Thoracic aorta (tissue), 2 donors: ENCODE data around the gene EXD3. TPM values are rescaled to one million over a fixed set of nuclear protein-coding genes. Genes with fewer than 3 reads are reported as not detected.
"Not testable (repeated sequence)": the region's sequence is repeated elsewhere in the genome, so short reads cannot be mapped to it uniquely, and the experiment has no call there.

ENCODE experiments used
- ATAC-seq: fragments of 150-250 bp; one replicate; pipeline ENCODE4 v1.8.0; 2017; ENCODE audit warnings: low read depth; ENCODE audit not compliant: insufficient number of reproducible peaks, low FRiP score
- DNase-seq: peaks from one replicate; pipeline ENCODE4 v3.0.0-alpha.2; 2020; ENCODE audit warnings: low spot score
- H3K27ac ChIP-seq, 2 donors: fragments of 200-600 bp; sonication (generic); 1 replicate in 1 of 2; 2 replicates in 1 of 2; pipeline ENCODE4 v1.5.1; 2016; ENCODE audit warnings: mild to moderate bottlenecking in 2 of 2, moderate library complexity in 2 of 2
- H3K27me3 ChIP-seq: fragments of 200-600 bp; sonication (generic); replicated peaks from 2 replicates; pipeline ENCODE4 v1.6.0; 2016; ENCODE audit warnings: mild to moderate bottlenecking; ENCODE audit not compliant: insufficient read depth
- H3K36me3 ChIP-seq: fragments of 200-600 bp; sonication (generic); one replicate; pipeline ENCODE4 v1.5.1; 2016
- H3K4me1 ChIP-seq, 2 donors: fragments of 200-600 bp; sonication (generic); 1 replicate in 1 of 2; 2 replicates in 1 of 2; pipeline versions ENCODE4 v1.5.1 to v1.6.0; 2016; ENCODE audit warnings: low read depth in 2 of 2, mild to moderate bottlenecking in 1 of 2; ENCODE audit not compliant: control insufficient read depth in 1 of 2
- H3K4me3 ChIP-seq: fragments of 200-600 bp; sonication (generic); 2 replicates; pipeline ENCODE4 v1.5.1; 2016; ENCODE audit warnings: mild to moderate bottlenecking
- H3K9me3 ChIP-seq: fragments of 200-600 bp; sonication (generic); 2 replicates; pipeline ENCODE4 v1.5.1; 2016
- total RNA-seq, 2 donors: library from RNA; depleted of rRNA; stranded (reverse); fragments of >200 nt; gene quantifications; one replicate each; pipeline versions ENCODE4 v1.1.0 to v1.2.3, GENCODE V29; 2016
- TF ChIP-seq, protein P1 (sequence below): fragments of 200-600 bp; sonication (generic); IDR thresholded peaks from one replicate; pipeline ENCODE4 v1.5.1; 2019; ENCODE audit warnings: antibody characterized with exemption

Gene EXD3
- total RNA-seq, 2 donors from 2014 or later = 22.7 to 29.4 TPM

DNA sequence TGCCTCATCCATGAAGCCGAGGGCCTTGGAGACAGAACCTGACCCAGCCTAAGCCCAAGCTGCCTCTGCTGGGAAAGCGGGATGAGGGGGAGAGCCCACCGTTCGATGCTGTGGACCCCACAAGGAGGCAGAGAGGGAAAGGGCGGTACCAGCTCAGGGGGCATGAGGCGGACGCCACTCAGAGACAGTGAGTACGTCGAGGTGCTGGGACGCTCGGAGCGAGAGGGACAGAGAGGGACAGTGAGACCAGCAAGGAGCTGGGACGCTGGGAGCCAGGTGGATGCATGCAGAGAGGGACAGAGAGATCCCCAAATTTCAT lies 33.6 kb downstream of the EXD3 start:
- Histone ChIP-seq H3K27ac (no peak overlapping the region), H3K4me1 (no peaks in the 10 kb centered on the region), H3K4me3 (no peak overlapping the region), H3K36me3 (no peaks in the 10 kb centered on the region), H3K27me3 (no peaks in the 10 kb centered on the region), H3K9me3 (no peaks in the 10 kb centered on the region)
- DNase-seq (no peak), ATAC-seq (no peak)
- TF ChIP-seq, protein P1, sequence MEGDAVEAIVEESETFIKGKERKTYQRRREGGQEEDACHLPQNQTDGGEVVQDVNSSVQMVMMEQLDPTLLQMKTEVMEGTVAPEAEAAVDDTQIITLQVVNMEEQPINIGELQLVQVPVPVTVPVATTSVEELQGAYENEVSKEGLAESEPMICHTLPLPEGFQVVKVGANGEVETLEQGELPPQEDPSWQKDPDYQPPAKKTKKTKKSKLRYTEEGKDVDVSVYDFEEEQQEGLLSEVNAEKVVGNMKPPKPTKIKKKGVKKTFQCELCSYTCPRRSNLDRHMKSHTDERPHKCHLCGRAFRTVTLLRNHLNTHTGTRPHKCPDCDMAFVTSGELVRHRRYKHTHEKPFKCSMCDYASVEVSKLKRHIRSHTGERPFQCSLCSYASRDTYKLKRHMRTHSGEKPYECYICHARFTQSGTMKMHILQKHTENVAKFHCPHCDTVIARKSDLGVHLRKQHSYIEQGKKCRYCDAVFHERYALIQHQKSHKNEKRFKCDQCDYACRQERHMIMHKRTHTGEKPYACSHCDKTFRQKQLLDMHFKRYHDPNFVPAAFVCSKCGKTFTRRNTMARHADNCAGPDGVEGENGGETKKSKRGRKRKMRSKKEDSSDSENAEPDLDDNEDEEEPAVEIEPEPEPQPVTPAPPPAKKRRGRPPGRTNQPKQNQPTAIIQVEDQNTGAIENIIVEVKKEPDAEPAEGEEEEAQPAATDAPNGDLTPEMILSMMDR = no peak

DNA sequence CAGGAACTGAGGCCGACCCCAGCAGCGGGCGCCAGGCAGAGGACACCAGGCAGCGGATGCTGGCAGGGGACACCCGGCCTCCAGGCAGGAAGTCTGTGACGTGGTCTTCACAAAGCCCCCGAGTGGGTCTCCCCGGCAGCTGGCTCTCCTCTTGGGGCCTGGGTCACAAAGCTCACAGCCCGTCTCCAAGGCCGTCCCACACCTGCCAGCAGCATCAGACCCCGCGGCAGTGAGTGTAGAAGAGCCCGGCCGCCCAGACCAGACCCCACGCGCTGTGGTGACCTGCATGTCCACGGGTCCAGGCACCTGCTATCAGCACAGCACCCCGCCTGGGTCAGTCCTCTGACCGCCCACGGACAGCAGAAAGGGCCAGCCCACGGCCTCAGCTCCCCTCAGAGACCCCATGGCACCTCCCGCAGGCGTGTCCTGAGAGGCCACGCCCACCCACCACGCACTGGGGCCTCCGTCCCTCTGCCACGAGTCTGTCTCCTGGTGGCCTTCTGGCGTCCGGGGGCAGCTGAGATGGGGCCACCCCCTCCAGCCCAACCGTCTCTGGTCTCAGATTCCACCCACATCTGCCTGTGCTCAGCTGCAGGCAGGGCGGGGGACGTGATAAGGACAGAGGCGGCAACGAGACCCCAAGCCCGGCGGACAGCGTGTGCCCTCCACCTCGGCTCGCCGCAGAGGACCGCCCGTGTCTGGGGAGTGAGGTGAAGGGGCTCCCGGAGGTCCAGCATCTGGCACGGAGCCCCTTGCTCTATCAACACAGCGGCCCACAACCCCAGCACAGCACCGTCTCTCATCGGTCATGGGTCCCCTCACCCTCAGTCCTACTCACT lies 34.2 kb downstream of the EXD3 start:
- ATAC-seq (no peak), DNase-seq (no peak)
- no peak overlapping the region for H3K27ac ChIP-seq
- H3K4me1 ChIP-seq = no peaks in the 10 kb centered on the region
- TF ChIP-seq, protein P1 = no peak
- H3K27me3 ChIP-seq = no peaks in the 10 kb centered on the region
- no peaks in the 10 kb centered on the region for H3K9me3 ChIP-seq
- H3K4me3 ChIP-seq = no peak overlapping the region
- no peaks in the 10 kb centered on the region for H3K36me3 ChIP-seq

DNA sequence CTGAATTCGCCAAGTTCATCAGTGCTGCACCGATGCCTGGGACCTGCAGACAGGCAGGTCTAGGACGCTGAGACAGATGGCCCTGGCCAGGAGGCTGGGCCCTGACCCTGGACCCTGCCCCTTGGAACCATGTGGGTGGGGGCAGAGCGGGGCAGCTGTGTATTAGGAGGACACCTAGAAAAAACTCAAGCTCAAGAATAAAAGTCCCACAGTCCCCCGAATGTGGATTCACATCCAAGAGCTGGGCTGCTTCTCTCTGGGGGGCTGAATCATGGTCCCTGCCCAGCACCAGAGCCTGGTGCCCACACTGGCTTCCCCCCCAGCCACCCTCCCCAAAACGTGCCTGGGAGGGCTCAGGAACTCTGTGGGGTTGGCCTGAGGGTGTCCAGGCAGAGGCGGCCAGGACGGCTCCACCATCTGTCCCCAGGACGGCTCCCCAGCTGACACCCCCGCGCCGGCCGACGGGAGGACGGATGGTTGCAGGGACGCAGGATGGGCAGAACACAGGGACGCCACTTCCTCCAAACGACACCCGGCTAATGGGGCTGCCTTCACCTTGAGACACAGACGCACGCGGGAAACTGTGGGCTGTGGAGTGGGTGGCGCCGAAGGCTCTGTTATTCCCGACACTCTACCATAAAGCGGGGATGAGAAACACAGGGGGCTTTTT lies 34.9 kb downstream of the EXD3 start:
- H3K4me1 ChIP-seq = no peaks in the 10 kb centered on the region
- ATAC-seq = no peak
- no peak for DNase-seq
- no peak overlapping the region for H3K4me3 ChIP-seq
- H3K9me3 ChIP-seq = no peaks in the 10 kb centered on the region
- no peaks in the 10 kb centered on the region for H3K27me3 ChIP-seq
- TF ChIP-seq, protein P1 = no peak
- no peaks in the 10 kb centered on the region for H3K36me3 ChIP-seq
- H3K27ac ChIP-seq = no peak overlapping the region

DNA sequence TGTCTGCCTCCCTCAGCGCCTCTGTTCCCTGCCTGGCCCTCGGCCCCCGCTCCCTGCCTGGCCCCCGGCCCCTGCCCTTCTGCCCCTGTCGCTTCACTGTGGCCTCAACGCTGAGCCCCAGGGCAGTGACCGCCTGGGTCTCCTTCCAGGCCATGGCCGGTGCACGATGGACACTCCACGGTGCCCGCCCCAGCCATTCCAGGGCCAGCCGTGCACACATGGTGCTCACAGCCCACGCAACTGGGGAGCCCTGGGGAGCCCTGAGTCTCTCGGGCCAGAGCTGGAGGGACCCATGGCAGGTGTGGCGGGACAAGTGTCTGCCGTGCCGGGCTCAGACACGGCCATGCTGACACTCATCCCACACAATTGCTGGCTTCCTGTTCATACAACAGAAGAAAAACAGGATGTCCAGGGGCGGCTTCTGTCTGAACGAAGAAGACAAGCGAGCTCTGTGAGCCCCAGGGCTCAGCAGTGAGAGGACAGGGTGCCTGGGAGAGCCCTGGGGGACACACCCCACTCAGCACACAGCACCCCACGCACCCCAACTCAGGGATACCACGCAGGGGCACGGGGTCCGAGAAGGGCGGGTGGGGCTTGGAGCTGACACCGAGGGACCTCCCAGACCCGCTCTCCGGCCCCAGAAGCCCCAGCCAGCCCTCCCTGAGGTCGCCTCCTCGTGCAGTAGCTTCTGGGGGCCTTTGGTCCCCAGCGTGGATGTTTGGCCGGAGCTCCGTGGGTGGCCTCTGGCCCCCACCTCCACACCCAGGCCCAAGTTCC lies 35.7 kb downstream of the EXD3 start:
- H3K27ac ChIP-seq = no peak overlapping the region
- no peaks in the 10 kb centered on the region for H3K27me3 ChIP-seq
- no peaks in the 10 kb centered on the region for H3K4me1 ChIP-seq
- no peak for DNase-seq
- TF ChIP-seq, protein P1 = no peak
- no peak overlapping the region for H3K4me3 ChIP-seq
- H3K9me3 ChIP-seq = no peaks in the 10 kb centered on the region
- H3K36me3 ChIP-seq = no peaks in the 10 kb centered on the region
- no peak for ATAC-seq

DNA sequence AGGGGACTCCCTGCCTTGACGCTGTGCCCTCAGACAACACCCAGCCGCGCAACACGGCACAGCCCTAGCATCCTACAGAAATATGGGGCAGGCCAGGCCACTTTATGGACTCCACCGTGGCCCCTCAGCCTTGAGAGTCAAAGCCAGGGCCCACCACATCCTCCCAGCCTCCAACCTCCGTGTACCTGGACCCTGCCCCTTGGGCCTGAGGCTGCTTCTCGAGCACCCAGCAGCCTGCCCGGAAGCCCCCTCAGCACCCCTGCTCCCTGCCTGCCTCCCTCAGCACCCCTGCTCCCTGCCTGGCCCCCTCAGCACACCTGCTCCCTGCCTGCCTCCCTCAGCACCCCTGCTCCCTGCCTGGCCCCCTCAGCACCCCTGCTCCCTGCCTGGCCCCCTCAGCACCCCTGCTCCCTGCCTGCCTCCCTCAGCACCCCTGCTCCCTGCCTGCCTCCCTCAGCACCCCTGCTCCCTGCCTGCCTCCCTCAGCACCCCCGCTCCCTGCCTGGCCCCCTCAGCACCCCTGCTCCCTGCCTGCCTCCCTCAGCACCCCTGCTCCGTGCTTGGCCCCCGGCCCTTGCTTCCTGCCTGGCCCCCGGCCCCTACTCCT lies 36.4 kb downstream of the EXD3 start:
- not testable (repeated sequence) for H3K27ac ChIP-seq, H3K9me3 ChIP-seq, H3K27me3 ChIP-seq, ATAC-seq, H3K36me3 ChIP-seq, DNase-seq, H3K4me1 ChIP-seq, H3K4me3 ChIP-seq
